Stimulated activated CD4-positive, alpha-beta T cell treated with anti-CD3 and anti-CD28 coated beads, Interleukin-4, amount 100 ng/mL, for 48 hours (primary cell): ENCODE results near the gene PLCH2.
"Not testable (repeated sequence)": the region's sequence is repeated elsewhere in the genome, so short reads cannot be mapped to it uniquely, and the experiment has no call there.

ENCODE experiments used
- DNase-seq, 2 donors: peaks; one replicate each; pipeline ENCODE4 v3.0.0-alpha.2; 2020; ENCODE audit warnings: low read depth in 2 of 2

The PLCH2 gene

GRCh38 chr1:2545754-2546514 lies 69.8 kb downstream of the PLCH2 start:
- peak; percentile 74 to 79 for DNase-seq

GRCh38 chr1:2546515-2547209 lies 70.6 kb downstream of the PLCH2 start:
- peak; percentile 76 to 78 for DNase-seq

- peak in 1 of 2 donors; percentile 49 for DNase-seq
Observed at GRCh38 chr1:2547210-2548067, 71.3 kb downstream of the PLCH2 start.

- peak; percentile 80 to 82 for DNase-seq
Observed at GRCh38 chr1:2548068-2548589, 72.0 kb downstream of the PLCH2 start.

- not testable (repeated sequence) for DNase-seq
Observed at GRCh38 chr1:2549367-2550029, 73.4 kb downstream of the PLCH2 start.

GRCh38 chr1:2550309-2550861 lies 74.3 kb downstream of the PLCH2 start:
- not testable (repeated sequence) for DNase-seq

- DNase-seq = not testable (repeated sequence)
Observed at GRCh38 chr1:2551544-2551943, 75.5 kb downstream of the PLCH2 start.

- no peak for DNase-seq
Observed at GRCh38 chr1:2552189-2552588, 76.1 kb downstream of the PLCH2 start.

GRCh38 chr1:2553076-2553475 lies 77.0 kb downstream of the PLCH2 start:
- DNase-seq = not testable (repeated sequence)

GRCh38 chr1:2553871-2554620 lies 78.0 kb downstream of the PLCH2 start:
- DNase-seq = no peak

- DNase-seq = no peak
Observed at GRCh38 chr1:2554621-2555387, 78.7 kb downstream of the PLCH2 start.
